Peyer's patch (tissue), 4 donors: ENCODE data around the gene RFLNA.
"Not testable (repeated sequence)": the region's sequence is repeated elsewhere in the genome, so short reads cannot be mapped to it uniquely, and the experiment has no call there.

ENCODE experiments used
- POLR2A ChIP-seq, 2 donors: fragments of 450-650 bp; IDR thresholded peaks; one replicate each; pipeline ENCODE4 v1.5.1; 2017; ENCODE audit warnings: antibody characterized with exemption in 2 of 2, mild to moderate bottlenecking in 2 of 2, moderate library complexity in 2 of 2
- TF ChIP-seq, protein P1 (sequence below), 6 experiments: fragments of 450-650 bp in 4 of 6; fragments of 200-600 bp in 2 of 6; sonication (generic) in 1 of 6; IDR thresholded peaks; one replicate each; pipeline ENCODE4 v1.5.1; 2017 to 2019; ENCODE audit warnings: antibody characterized with exemption in 6 of 6, mild to moderate bottlenecking in 3 of 6, moderate library complexity in 1 of 6

DNA sequence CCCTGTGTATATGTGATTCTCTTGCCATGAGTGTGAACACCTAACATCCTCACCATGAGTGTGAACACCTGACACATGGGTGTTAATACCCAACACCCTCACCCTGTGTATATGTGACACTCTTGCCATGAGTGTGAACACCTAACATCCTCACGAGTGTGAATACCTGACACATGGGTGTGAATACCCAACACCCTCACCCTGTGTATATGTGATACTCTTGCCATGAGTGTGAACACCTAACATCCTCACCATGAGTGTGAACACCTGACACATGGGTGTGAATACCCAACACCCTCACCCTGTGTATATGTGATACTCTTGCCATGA is 28.1 kb downstream of the RFLNA start:
- TF ChIP-seq, protein P1, sequence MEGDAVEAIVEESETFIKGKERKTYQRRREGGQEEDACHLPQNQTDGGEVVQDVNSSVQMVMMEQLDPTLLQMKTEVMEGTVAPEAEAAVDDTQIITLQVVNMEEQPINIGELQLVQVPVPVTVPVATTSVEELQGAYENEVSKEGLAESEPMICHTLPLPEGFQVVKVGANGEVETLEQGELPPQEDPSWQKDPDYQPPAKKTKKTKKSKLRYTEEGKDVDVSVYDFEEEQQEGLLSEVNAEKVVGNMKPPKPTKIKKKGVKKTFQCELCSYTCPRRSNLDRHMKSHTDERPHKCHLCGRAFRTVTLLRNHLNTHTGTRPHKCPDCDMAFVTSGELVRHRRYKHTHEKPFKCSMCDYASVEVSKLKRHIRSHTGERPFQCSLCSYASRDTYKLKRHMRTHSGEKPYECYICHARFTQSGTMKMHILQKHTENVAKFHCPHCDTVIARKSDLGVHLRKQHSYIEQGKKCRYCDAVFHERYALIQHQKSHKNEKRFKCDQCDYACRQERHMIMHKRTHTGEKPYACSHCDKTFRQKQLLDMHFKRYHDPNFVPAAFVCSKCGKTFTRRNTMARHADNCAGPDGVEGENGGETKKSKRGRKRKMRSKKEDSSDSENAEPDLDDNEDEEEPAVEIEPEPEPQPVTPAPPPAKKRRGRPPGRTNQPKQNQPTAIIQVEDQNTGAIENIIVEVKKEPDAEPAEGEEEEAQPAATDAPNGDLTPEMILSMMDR (IDR thresholded peaks at IDR 0.05), result not testable (repeated sequence)
- not testable (repeated sequence) for TF ChIP-seq POLR2A (IDR thresholded peaks at IDR 0.05)
